ENCODE results near the gene STK32B.

STK32B gene

GRCh38 chr4:5192271-5192670, 141.0 kb downstream of the STK32B start:
- TF ChIP-seq ZFX (IDR thresholded peaks at IDR 0.05) = no peak
- TF ChIP-seq, protein P1, sequence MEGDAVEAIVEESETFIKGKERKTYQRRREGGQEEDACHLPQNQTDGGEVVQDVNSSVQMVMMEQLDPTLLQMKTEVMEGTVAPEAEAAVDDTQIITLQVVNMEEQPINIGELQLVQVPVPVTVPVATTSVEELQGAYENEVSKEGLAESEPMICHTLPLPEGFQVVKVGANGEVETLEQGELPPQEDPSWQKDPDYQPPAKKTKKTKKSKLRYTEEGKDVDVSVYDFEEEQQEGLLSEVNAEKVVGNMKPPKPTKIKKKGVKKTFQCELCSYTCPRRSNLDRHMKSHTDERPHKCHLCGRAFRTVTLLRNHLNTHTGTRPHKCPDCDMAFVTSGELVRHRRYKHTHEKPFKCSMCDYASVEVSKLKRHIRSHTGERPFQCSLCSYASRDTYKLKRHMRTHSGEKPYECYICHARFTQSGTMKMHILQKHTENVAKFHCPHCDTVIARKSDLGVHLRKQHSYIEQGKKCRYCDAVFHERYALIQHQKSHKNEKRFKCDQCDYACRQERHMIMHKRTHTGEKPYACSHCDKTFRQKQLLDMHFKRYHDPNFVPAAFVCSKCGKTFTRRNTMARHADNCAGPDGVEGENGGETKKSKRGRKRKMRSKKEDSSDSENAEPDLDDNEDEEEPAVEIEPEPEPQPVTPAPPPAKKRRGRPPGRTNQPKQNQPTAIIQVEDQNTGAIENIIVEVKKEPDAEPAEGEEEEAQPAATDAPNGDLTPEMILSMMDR (conservative IDR thresholded peaks at IDR 0.05) = no peak
- H3K27ac ChIP-seq = no peak overlapping the region

GRCh38 chr4:5192678-5193077, 141.4 kb downstream of the STK32B start:
- no peak overlapping the region for H3K27ac ChIP-seq
- TF ChIP-seq, protein P1 (conservative IDR thresholded peaks at IDR 0.05) = no peak
- no peak for TF ChIP-seq ZFX (IDR thresholded peaks at IDR 0.05)

DNA sequence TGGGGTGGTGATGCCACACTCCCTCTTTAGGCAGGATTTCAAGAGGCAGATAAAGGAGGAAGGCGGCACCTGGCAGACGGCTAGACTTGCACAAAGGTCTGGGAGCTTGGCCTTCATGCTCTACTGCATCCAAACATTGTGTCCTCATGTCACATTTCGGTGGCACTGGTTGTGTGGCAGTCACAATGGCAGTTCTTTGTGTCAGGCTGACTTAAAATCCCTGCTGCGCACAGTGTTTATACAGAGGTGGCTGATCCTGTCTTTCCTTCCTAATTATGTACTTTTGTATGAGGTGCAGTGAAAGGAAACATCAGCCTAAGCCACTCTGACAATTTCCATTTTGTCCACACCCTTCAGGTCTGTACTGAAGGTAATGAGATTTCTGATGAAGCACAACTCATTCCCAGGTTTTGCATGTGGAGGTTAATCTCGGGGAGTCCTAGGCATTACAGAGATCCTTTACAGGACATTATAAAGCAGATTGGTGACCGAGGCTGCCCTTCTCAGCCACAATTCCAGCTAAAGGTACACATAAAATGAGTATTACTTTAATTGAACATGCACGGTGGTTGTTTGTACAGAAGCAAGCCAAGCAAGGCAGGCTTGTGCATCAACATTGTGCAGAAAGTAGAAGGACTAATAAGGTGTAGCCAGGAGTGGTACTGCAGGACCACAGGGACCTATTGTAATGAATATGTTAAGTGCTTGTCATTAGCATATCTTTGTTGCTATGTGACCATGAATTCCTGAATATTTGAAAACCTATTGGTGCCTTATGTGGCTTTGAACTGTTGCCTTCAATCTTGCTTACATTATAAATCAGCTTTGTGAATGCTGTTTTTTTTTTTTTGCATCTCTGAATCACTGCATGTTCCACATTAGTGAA, 147.6 kb downstream of the STK32B start:
- H3K27ac ChIP-seq = no peak overlapping the region
- TF ChIP-seq ZFX (IDR thresholded peaks at IDR 0.05) = no peak
- TF ChIP-seq, protein P1 (conservative IDR thresholded peaks at IDR 0.05) = no peak

GRCh38 chr4:5199912-5200311, 148.6 kb downstream of the STK32B start:
- H3K27ac ChIP-seq = no peak overlapping the region
- no peak for TF ChIP-seq ZFX (IDR thresholded peaks at IDR 0.05)
- TF ChIP-seq, protein P1 (conservative IDR thresholded peaks at IDR 0.05) = no peak

- TF ChIP-seq, protein P1 (conservative IDR thresholded peaks at IDR 0.05) = no peak
- TF ChIP-seq ZFX (IDR thresholded peaks at IDR 0.05) = no peak
Measured at GRCh38 chr4:5200513-5200912, 149.2 kb downstream of the STK32B start.

DNA sequence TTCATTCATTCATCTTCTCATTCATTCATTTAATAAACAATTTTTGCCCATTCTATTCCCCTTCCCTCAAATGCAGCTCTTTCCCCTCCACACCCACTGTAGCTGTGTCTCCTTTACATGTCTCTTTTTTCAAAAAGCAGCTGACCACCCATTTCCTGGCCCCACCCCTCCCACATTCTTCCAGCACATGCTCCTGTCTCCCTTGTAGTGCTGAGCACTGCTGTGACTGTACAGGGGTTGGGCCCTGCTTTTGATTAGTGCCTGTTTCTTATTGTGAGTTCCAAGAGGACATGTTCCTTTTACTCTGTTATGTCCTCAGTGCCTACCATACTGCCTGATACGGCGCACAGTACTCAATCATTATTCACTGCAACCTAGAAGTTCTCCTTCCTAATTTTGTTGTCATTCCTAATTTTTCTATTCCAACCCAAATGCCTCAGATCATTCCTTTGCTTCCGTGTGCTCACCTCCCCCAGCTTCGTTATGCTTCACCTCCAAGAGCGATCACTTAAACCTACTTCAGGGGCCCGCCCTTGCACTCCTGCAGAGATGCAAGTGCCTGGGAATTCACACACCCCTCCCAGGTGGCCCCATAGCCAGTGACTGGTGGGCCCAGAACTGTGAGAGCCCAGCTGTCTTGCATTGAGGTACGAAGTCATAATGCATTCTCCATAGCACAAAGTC, 152.2 kb downstream of the STK32B start:
- no peak for TF ChIP-seq ZFX (IDR thresholded peaks at IDR 0.05)
- TF ChIP-seq, protein P1 (conservative IDR thresholded peaks at IDR 0.05) = no peak

More at GRCh38 chr4:5200513-5200912, 149.2 kb downstream of the STK32B start:
- no peak overlapping the region for H3K27ac ChIP-seq

GRCh38 chr4:5203993-5204310, 152.7 kb downstream of the STK32B start:
- no peak overlapping the region for H3K27ac ChIP-seq
- TF ChIP-seq ZFX (IDR thresholded peaks at IDR 0.05) = no peak
- TF ChIP-seq, protein P1 (conservative IDR thresholded peaks at IDR 0.05) = no peak

More for the DNA sequence above, 152.2 kb downstream of the STK32B start:
- H3K27ac ChIP-seq = no peak overlapping the region

Data from C4-2B (cell line).